ENCODE results near the gene SHROOM4. TPM values are rescaled to one million over a fixed set of nuclear protein-coding genes. Genes with fewer than 3 reads are reported as not detected.

SHROOM4 gene
- total and polyA plus RNA-seq, 3 donors from 2014 or later, result 1.9 to 6.5 (median 4.6) TPM

GRCh38 chrX:50594788-50595187 lies 219.2 kb downstream of the SHROOM4 start:
- Histone ChIP-seq H3K36me3 (ENCODE audit: low read depth, missing control alignments) (no peaks in the 10 kb centered on the region), H3K4me1 (no peaks in the 10 kb centered on the region)
- intact Hi-C loops (cut with DNase I; ENCODE audit: low total_unique reads), result no loop called here

GRCh38 chrX:50586980-50587379 lies 227.0 kb downstream of the SHROOM4 start:
- no peaks in the 10 kb centered on the region for H3K9me3 ChIP-seq
- no peak overlapping the region for H3K27ac ChIP-seq
- intact Hi-C loops (cut with DNase I; ENCODE audit: low total_unique reads), result no loop called here
- H3K27me3 ChIP-seq, result no peaks in the 10 kb centered on the region
- TF ChIP-seq POLR2A (IDR thresholded peaks at IDR 0.05), result no peak
- 92 to 94% methylated on average over 3 of the region's 3 CpGs for WGBS, 2 donors
- H3K4me3 ChIP-seq, result no peak overlapping the region
- H3K4me1 ChIP-seq, result no peaks in the 10 kb centered on the region
- DNase-seq, result no peak
- H3K36me3 ChIP-seq (ENCODE audit: low read depth, missing control alignments), result no peaks in the 10 kb centered on the region

More at GRCh38 chrX:50594788-50595187, 219.2 kb downstream of the SHROOM4 start:
- no peaks in the 10 kb centered on the region for H3K27me3 ChIP-seq
- DNase-seq, result no peak
- H3K4me3 ChIP-seq, result no peak overlapping the region
- no peak for TF ChIP-seq POLR2A (IDR thresholded peaks at IDR 0.05)
- TF ChIP-seq CTCF (IDR thresholded peaks at IDR 0.05), result no peak
- H3K27ac ChIP-seq, result no peak overlapping the region
- H3K9me3 ChIP-seq, result no peaks in the 10 kb centered on the region

GRCh38 chrX:50586407-50586806 lies 227.6 kb downstream of the SHROOM4 start:
- no peak overlapping the region for H3K4me3 ChIP-seq
- intact Hi-C loops (cut with DNase I; ENCODE audit: low total_unique reads), result no loop called here
- TF ChIP-seq CTCF (IDR thresholded peaks at IDR 0.05) (no peak), POLR2A (IDR thresholded peaks at IDR 0.05) (no peak)
- H3K9me3 ChIP-seq, result no peaks in the 10 kb centered on the region
- H3K4me1 ChIP-seq, result no peaks in the 10 kb centered on the region
- no peaks in the 10 kb centered on the region for H3K36me3 ChIP-seq (ENCODE audit: low read depth, missing control alignments)
- H3K27ac ChIP-seq, result no peak overlapping the region
- H3K27me3 ChIP-seq, result no peaks in the 10 kb centered on the region
- DNase-seq, result no peak

GRCh38 chrX:50581405-50581804 lies 232.6 kb downstream of the SHROOM4 start:
- Histone ChIP-seq H3K4me3 (no peak overlapping the region), H3K27ac (no peak overlapping the region), H3K9me3 (no peaks in the 10 kb centered on the region), H3K27me3 (no peaks in the 10 kb centered on the region), H3K4me1 (no peaks in the 10 kb centered on the region), H3K36me3 (ENCODE audit: low read depth, missing control alignments) (no peaks in the 10 kb centered on the region)
- TF ChIP-seq CTCF (IDR thresholded peaks at IDR 0.05) (no peak), POLR2A (IDR thresholded peaks at IDR 0.05) (no peak)
- WGBS, 2 donors, result 89 to 93% methylated on average over 1 of the region's 1 CpG
- intact Hi-C loops (cut with DNase I; ENCODE audit: low total_unique reads), result no loop called here
- DNase-seq, result no peak

- WGBS, 2 donors, result 21 to 27% methylated on average over 2 of the region's 2 CpGs
- Histone ChIP-seq H3K4me3 (no peak overlapping the region), H3K4me1 (no peaks in the 10 kb centered on the region), H3K27me3 (no peaks in the 10 kb centered on the region), H3K36me3 (ENCODE audit: low read depth, missing control alignments) (no peaks in the 10 kb centered on the region), H3K9me3 (no peaks in the 10 kb centered on the region), H3K27ac (no peak overlapping the region)
- TF ChIP-seq CTCF (IDR thresholded peaks at IDR 0.05) (peak in 2 of 3 experiments; percentile 8 to 16), POLR2A (IDR thresholded peaks at IDR 0.05) (no peak)
- peak; percentile 55 for DNase-seq
- intact Hi-C loops (cut with DNase I; ENCODE audit: low total_unique reads), result no loop called here
These were observed 234.0 kb downstream of the SHROOM4 start for GRCh38 chrX:50579955-50580354.
